A549 (cell line): ENCODE results near the gene TMEM171. TPM values are rescaled to one million over a fixed set of nuclear protein-coding genes. Genes with fewer than 3 reads are reported as not detected.

ENCODE experiments used
- ATAC-seq, 2 experiments: fragments of 200-7000 bp in 1 of 2; fragments of >200 bp in 1 of 2; cut with Nextera tagmentation in 1 of 2; cut with Tn5 transposase in 1 of 2; 3 replicates each; pipeline versions ENCODE4 v1.8.0 to v1.9.1; 2018 to 2020; ENCODE audit warnings: mild to moderate bottlenecking in 1 of 2, moderate library complexity in 1 of 2
- CTCF ChIA-PET: fragments of 300-600 bp; sonication (Branson Sonifier 250); formaldehyde crosslinking; extraction: SDS; loops from one replicate; lab custom pipeline; 2021; ENCODE audit warnings: antibody characterized with exemption, inconsistent platforms; lab: Yijun Ruan, JAX
- POLR2A ChIA-PET: fragments of 350-600 bp; formaldehyde crosslinking; extraction: SDS; loops from one replicate; lab custom pipeline; 2021; ENCODE audit warnings: antibody characterized with exemption, inconsistent platforms; lab: Yijun Ruan, JAX
- DNase-seq, 2 experiments: peaks; one replicate each; pipeline versions ENCODE4 v3.0.0 to v3.0.0-alpha.2; 2011 to 2016; ENCODE audit warnings: low read depth in 1 of 2, low spot score in 1 of 2
- FAIRE-seq: peaks from 2 replicates; lab custom pipeline; 2011; peaks lifted over from hg19 to GRCh38; lab: Jason Lieb, UNC
- H3K27ac ChIP-seq, 2 experiments: fragments of >200 bp; sonication (Bioruptor Twin); formaldehyde crosslinking; 3 replicates each; pipeline ENCODE4 v1.5.1; 2016 to 2017
- H3K4me1 ChIP-seq: fragments of >200 bp; sonication (Bioruptor Twin); formaldehyde crosslinking; 3 replicates; pipeline ENCODE4 v1.6.1; 2016
- H3K4me2 ChIP-seq: fragments of >200 bp; sonication (Bioruptor Twin); formaldehyde crosslinking; 3 replicates; pipeline ENCODE4 v1.6.1; 2016
- H3K4me3 ChIP-seq: fragments of >200 bp; sonication (Bioruptor Twin); formaldehyde crosslinking; 3 replicates; pipeline ENCODE4 v1.5.1; 2016
- H3K9me3 ChIP-seq: fragments of >200 bp; sonication (Bioruptor Twin); formaldehyde crosslinking; 3 replicates; pipeline ENCODE4 v1.6.1; 2016
- ATOH8 ChIP-seq: fragments of 250-450 bp; sonication (Bioruptor Pico); IDR thresholded peaks from 2 replicates; pipeline ENCODE4 v1.5.0; 2020; ENCODE audit warnings: low read depth, mild to moderate bottlenecking, moderate library complexity
- BCL3 ChIP-seq: fragments of >200 bp; sonication (Bioruptor Twin); formaldehyde crosslinking; IDR thresholded peaks from 3 replicates; pipeline ENCODE4 v1.6.1; 2016
- BHLHE40 ChIP-seq: IDR thresholded peaks from 2 replicates; pipeline ENCODE4 v1.6.1; 2012; ENCODE audit warnings: low read depth, low read length, inconsistent platforms
- CBX8 ChIP-seq: fragments of 200-600 bp; sonication (generic); IDR thresholded peaks from 2 replicates; pipeline ENCODE4 v1.6.1; 2016
- CEBPB ChIP-seq, 2 experiments: fragments of >200 bp in 1 of 2; sonication (Bioruptor Twin) in 1 of 2; formaldehyde crosslinking in 1 of 2; IDR thresholded peaks; 2 replicates each; pipeline ENCODE4 v1.6.1; 2012 to 2016
- CHD4 ChIP-seq: fragments of 200-600 bp; sonication (generic); IDR thresholded peaks from 2 replicates; pipeline ENCODE4 v1.6.1; 2016; ENCODE audit warnings: antibody characterized with exemption, mild to moderate bottlenecking, borderline replicate concordance
- CTCF ChIP-seq: fragments of >200 bp; sonication (Bioruptor Twin); formaldehyde crosslinking; IDR thresholded peaks from 3 replicates; pipeline ENCODE4 v1.5.1; 2016
- EHF ChIP-seq: fragments of 250-450 bp; sonication (Bioruptor Pico); IDR thresholded peaks from 2 replicates; pipeline ENCODE4 v1.5.0; 2020; ENCODE audit warnings: mild to moderate bottlenecking
- EP300 ChIP-seq, 2 experiments: fragments of >200 bp; sonication (Bioruptor Twin); formaldehyde crosslinking; IDR thresholded peaks; 2 replicates in 1 of 2; 3 replicates in 1 of 2; pipeline ENCODE4 v1.6.1; 2016 to 2017
- ESRRA ChIP-seq: fragments of 150-350 bp; IDR thresholded peaks from 2 replicates; pipeline ENCODE4 v1.6.1; 2014; ENCODE audit warnings: mild to moderate bottlenecking, low read length, borderline replicate concordance
- FOXS1 ChIP-seq: fragments of 250-450 bp; sonication (Bioruptor Pico); IDR thresholded peaks from 2 replicates; pipeline ENCODE4 v1.5.0; 2020; ENCODE audit warnings: mild to moderate bottlenecking, moderate library complexity
- HES2 ChIP-seq: fragments of >200 bp; sonication (Bioruptor Twin); formaldehyde crosslinking; IDR thresholded peaks from 2 replicates; pipeline ENCODE4 v1.6.1; 2016
- HMGXB4 ChIP-seq: fragments of 250-450 bp; sonication (Bioruptor Pico); IDR thresholded peaks from 2 replicates; pipeline ENCODE4 v1.5.0; 2021; ENCODE audit warnings: mild to moderate bottlenecking, moderate library complexity, borderline replicate concordance
- HOXB5 ChIP-seq: fragments of 250-450 bp; sonication (Bioruptor Pico); IDR thresholded peaks from 2 replicates; pipeline ENCODE4 v1.5.0; 2020; ENCODE audit warnings: mild to moderate bottlenecking, moderate library complexity
- JUNB ChIP-seq: fragments of >200 bp; sonication (Bioruptor Twin); formaldehyde crosslinking; IDR thresholded peaks from 2 replicates; pipeline ENCODE4 v1.6.1; 2016
- KDM5A ChIP-seq: fragments of 200-600 bp; sonication (generic); IDR thresholded peaks from 2 replicates; pipeline ENCODE4 v1.6.1; 2016; ENCODE audit warnings: antibody characterized with exemption, mild to moderate bottlenecking
- MAZ ChIP-seq: fragments of 150-350 bp; IDR thresholded peaks from 2 replicates; pipeline ENCODE4 v1.6.1; 2014; ENCODE audit warnings: antibody characterized with exemption, low read depth, low read length, borderline replicate concordance
- NPAS2 ChIP-seq: fragments of 250-450 bp; sonication (Bioruptor Pico); IDR thresholded peaks from 2 replicates; pipeline ENCODE4 v1.8.0; 2022; ENCODE audit warnings: mild to moderate bottlenecking, moderate library complexity, borderline replicate concordance
- NR3C1 ChIP-seq: fragments of >200 bp; sonication (Bioruptor Twin); formaldehyde crosslinking; IDR thresholded peaks from 3 replicates; pipeline ENCODE4 v1.6.1; 2017
- RAD21 ChIP-seq, 2 experiments: fragments of >200 bp in 1 of 2; sonication (Bioruptor Twin) in 1 of 2; formaldehyde crosslinking in 1 of 2; IDR thresholded peaks in 1 of 2; conservative IDR thresholded peaks in 1 of 2; 2 replicates in 1 of 2; 3 replicates in 1 of 2; pipeline ENCODE4 v1.6.1; 2012 to 2018; ENCODE audit warnings: inconsistent platforms in 1 of 2
- RFX5 ChIP-seq: fragments of 450-650 bp; IDR thresholded peaks from 2 replicates; pipeline ENCODE4 v1.7.1; 2014; ENCODE audit warnings: antibody characterized with exemption, mild to moderate bottlenecking, moderate library complexity
- RNF2 ChIP-seq: fragments of 200-600 bp; sonication (generic); IDR thresholded peaks from 2 replicates; pipeline ENCODE4 v1.6.1; 2016; ENCODE audit warnings: low read depth, mild to moderate bottlenecking, antibody characterized with exemption, moderate library complexity, borderline replicate concordance
- TP53 ChIP-seq: fragments of 250-450 bp; sonication (Bioruptor Pico); IDR thresholded peaks from 2 replicates; pipeline ENCODE4 v1.5.0; 2021; ENCODE audit warnings: mild to moderate bottlenecking, moderate library complexity
- ZC3H11A ChIP-seq: fragments of 450-650 bp; IDR thresholded peaks from 2 replicates; pipeline ENCODE4 v1.6.1; 2014; ENCODE audit warnings: antibody characterized with exemption, mild to moderate bottlenecking
- ZFP36 ChIP-seq: fragments of 450-650 bp; IDR thresholded peaks from 2 replicates; pipeline ENCODE4 v1.6.1; 2014; ENCODE audit warnings: borderline replicate concordance; ENCODE audit not compliant: partially characterized antibody
- ZNF302 ChIP-seq: fragments of 250-450 bp; sonication (Bioruptor Pico); IDR thresholded peaks from 2 replicates; pipeline ENCODE4 v1.9.0; 2021; ENCODE audit warnings: inconsistent platforms, mild to moderate bottlenecking, moderate library complexity
- ZSCAN20 ChIP-seq: fragments of 250-450 bp; sonication (Bioruptor Pico); IDR thresholded peaks from 2 replicates; pipeline ENCODE4 v1.8.0; 2022; ENCODE audit warnings: mild to moderate bottlenecking, moderate library complexity
- WGBS: methylation state at CpG from one replicate; pipeline ENCODE4 v1.1.6; 2017; ENCODE audit errors: missing lambda C conversion rate; 5-methylcytosine and 5-hydroxymethylcytosine counted together
- polyA plus RNA-seq, 4 experiments: library from polyadenylated mRNA; depleted of rRNA in 3 of 4; stranded (reverse); fragments of >200 nt; fragmentation: RNase III in 1 of 4; extraction: RNeasy Plus Mini Kit Qiagen cat#74134 plus additional on column Dnase treatment in 1 of 4; gene quantifications; 2 replicates in 3 of 4; 3 replicates in 1 of 4; pipeline ENCODE4 v1.2.3, GENCODE V29; 2011 to 2017

The TMEM171 gene
- polyA plus RNA-seq, 2 of the 4 experiments (the other 2 are of a cell fraction): 1.5 to 6.7 TPM

- ATAC-seq (no peak), FAIRE-seq (no peak), DNase-seq (no peak)
- TF ChIP-seq CBX8 (no peak), ZFP36 (no peak), BHLHE40 (no peak), TP53 (no peak), ATOH8 (CRISPR knock-in tag) (no peak), ZSCAN20 (CRISPR knock-in tag) (no peak), EP300 (IDR thresholded peaks at IDR 0.05) (no peak), ESRRA (no peak), KDM5A (no peak), BCL3 (no peak), CHD4 (no peak), JUNB (no peak), CEBPB (IDR thresholded peaks at IDR 0.05) (no peak), EHF (no peak), HES2 (no peak), RNF2 (no peak), HMGXB4 (CRISPR knock-in tag) (no peak), ZC3H11A (no peak), ZNF302 (CRISPR knock-in tag) (no peak), NPAS2 (CRISPR knock-in tag) (no peak)
- Histone ChIP-seq H3K4me2 (no peak overlapping the region), H3K4me3 (no peak overlapping the region), H3K4me1 (no peaks in the 10 kb centered on the region), H3K9me3 (no peaks in the 10 kb centered on the region), H3K27ac (no peak overlapping the region)
- CTCF ChIA-PET: interaction anchor here (0.7 to 1.3 kb wide), 2 partner anchors 10 to 41 kb away, joined by 3 to 5 read pairs; no protein-coding TSS in a partner anchor
- 54% methylated on average over 4 of the region's 4 CpGs for WGBS
- POLR2A ChIA-PET: no interaction called here
Observed at GRCh38 chr5:73160239-73160671, 39.9 kb downstream of the TMEM171 start.

- ATAC-seq (no peak), FAIRE-seq (no peak), DNase-seq (peak in 1 of 2 experiments; percentile 11)
- no peak; the same call in 2 of the 3 replicates for TF ChIP-seq CTCF
- TF ChIP-seq ESRRA: no peak
- TF ChIP-seq CEBPB (IDR thresholded peaks at IDR 0.05): no peak
- no peak for TF ChIP-seq RFX5
- no peak for TF ChIP-seq HOXB5
- no peak for TF ChIP-seq MAZ
- no peak for TF ChIP-seq FOXS1 (CRISPR knock-in tag)
- TF ChIP-seq RAD21 (conservative IDR thresholded peaks at IDR 0.05 in 1 of 2, IDR thresholded peaks at IDR 0.05 in 1 of 2): peak in 1 of 2 experiments; percentile 26; a peak in 1 of 5 replicates
- no peak for TF ChIP-seq NR3C1
- Histone ChIP-seq H3K4me2 (no peak overlapping the region), H3K4me1 (no peaks in the 10 kb centered on the region), H3K9me3 (peaks cover 9% of the 10 kb centered on the region), H3K27ac (no peak overlapping the region), H3K4me3 (no peak overlapping the region)
- POLR2A ChIA-PET: no interaction called here
- CTCF ChIA-PET: interaction anchor here (0.6 to 1.7 kb wide), 9 partner anchors 10 to 45 kb away, joined by 3 to 6 read pairs (median 4); no protein-coding TSS in a partner anchor
Observed at GRCh38 chr5:73170522-73170921, 50.1 kb downstream of the TMEM171 start.
